ENCODE results near the gene POM121. TPM values are rescaled to one million over a fixed set of nuclear protein-coding genes. Genes with fewer than 3 reads are reported as not detected.
"Not testable (repeated sequence)": the region's sequence is repeated elsewhere in the genome, so short reads cannot be mapped to it uniquely, and the experiment has no call there.

The POM121 gene
- 2.7 and 3.6 TPM in 2 replicates for total RNA-seq (2014; rRNA removed; shearing (Covaris generic); ENCODE audit: low replicate concordance)

GRCh38 chr7:72924733-72925545 is at the start of gene POM121:
TSS of gene POM121 (plus strand) at chr7:72925095. CDS start at chr7:72925122, 27 bp downstream.
- DNase-seq (ENCODE audit: low read depth), result peak; percentile 77
- in situ Hi-C loops (cut with HindIII; ENCODE audit: low pct_unique_long_range_greater_than_20kb, low sequenced_read_pairs), result no loop called here

GRCh38 chr7:72879079-72879736 is 45.7 kb upstream of the POM121 start:
- DNase-seq (ENCODE audit: low read depth), result peak; percentile 85
- in situ Hi-C loops (cut with HindIII; ENCODE audit: low pct_unique_long_range_greater_than_20kb, low sequenced_read_pairs), result not testable (repeated sequence)

GRCh38 chr7:72879737-72880215 is 45.1 kb upstream of the POM121 start:
- DNase-seq (ENCODE audit: low read depth), result peak; percentile 52
- in situ Hi-C loops (cut with HindIII; ENCODE audit: low pct_unique_long_range_greater_than_20kb, low sequenced_read_pairs), result not testable (repeated sequence)

- in situ Hi-C loops (cut with HindIII; ENCODE audit: low pct_unique_long_range_greater_than_20kb, low sequenced_read_pairs); DNase-seq (ENCODE audit: low read depth): not testable (repeated sequence)
Observed at GRCh38 chr7:72891750-72892149, 33.1 kb upstream of the POM121 start.

- in situ Hi-C loops (cut with HindIII; ENCODE audit: low pct_unique_long_range_greater_than_20kb, low sequenced_read_pairs); DNase-seq (ENCODE audit: low read depth): not testable (repeated sequence)
Observed at GRCh38 chr7:72904740-72905139, 20.2 kb upstream of the POM121 start.

- in situ Hi-C loops (cut with HindIII; ENCODE audit: low pct_unique_long_range_greater_than_20kb, low sequenced_read_pairs), result not testable (repeated sequence)
Observed at GRCh38 chr7:72908422-72908821, 16.5 kb upstream of the POM121 start.

GRCh38 chr7:72911395-72911794 is 13.5 kb upstream of the POM121 start:
- in situ Hi-C loops (cut with HindIII; ENCODE audit: low pct_unique_long_range_greater_than_20kb, low sequenced_read_pairs); DNase-seq (ENCODE audit: low read depth): not testable (repeated sequence)

More at GRCh38 chr7:72908422-72908821, 16.5 kb upstream of the POM121 start:
- not testable (repeated sequence) for DNase-seq (ENCODE audit: low read depth)

GRCh38 chr7:72913750-72914149 is 11.1 kb upstream of the POM121 start:
- in situ Hi-C loops (cut with HindIII; ENCODE audit: low pct_unique_long_range_greater_than_20kb, low sequenced_read_pairs); DNase-seq (ENCODE audit: low read depth): not testable (repeated sequence)

GRCh38 chr7:72914756-72915525 is 10.0 kb upstream of the POM121 start:
- peak; percentile 17 for DNase-seq (ENCODE audit: low read depth)
- in situ Hi-C loops (cut with HindIII; ENCODE audit: low pct_unique_long_range_greater_than_20kb, low sequenced_read_pairs), result not testable (repeated sequence)

GRCh38 chr7:72919256-72919775 is 5.6 kb upstream of the POM121 start:
- in situ Hi-C loops (cut with HindIII; ENCODE audit: low pct_unique_long_range_greater_than_20kb, low sequenced_read_pairs), result no loop called here
- DNase-seq (ENCODE audit: low read depth), result no peak

- in situ Hi-C loops (cut with HindIII; ENCODE audit: low pct_unique_long_range_greater_than_20kb, low sequenced_read_pairs), result no loop called here
- DNase-seq (ENCODE audit: low read depth), result no peak
Observed at GRCh38 chr7:72924386-72924732, 536 bp upstream of the POM121 start.

GRCh38 chr7:72925546-72926120 is 738 bp downstream of the POM121 start:
- in situ Hi-C loops (cut with HindIII; ENCODE audit: low pct_unique_long_range_greater_than_20kb, low sequenced_read_pairs), result no loop called here
- no peak for DNase-seq (ENCODE audit: low read depth)

- in situ Hi-C loops (cut with HindIII; ENCODE audit: low pct_unique_long_range_greater_than_20kb, low sequenced_read_pairs); DNase-seq (ENCODE audit: low read depth): not testable (repeated sequence)
Observed at GRCh38 chr7:72927791-72928190, 2.9 kb downstream of the POM121 start.

- DNase-seq (ENCODE audit: low read depth); in situ Hi-C loops (cut with HindIII; ENCODE audit: low pct_unique_long_range_greater_than_20kb, low sequenced_read_pairs): not testable (repeated sequence)
Observed at GRCh38 chr7:72928216-72928615, 3.3 kb downstream of the POM121 start.

- DNase-seq (ENCODE audit: low read depth); in situ Hi-C loops (cut with HindIII; ENCODE audit: low pct_unique_long_range_greater_than_20kb, low sequenced_read_pairs): not testable (repeated sequence)
Observed at GRCh38 chr7:72942022-72942705, 17.3 kb downstream of the POM121 start.

GRCh38 chr7:72942956-72943355 is 18.1 kb downstream of the POM121 start:
- DNase-seq (ENCODE audit: low read depth); in situ Hi-C loops (cut with HindIII; ENCODE audit: low pct_unique_long_range_greater_than_20kb, low sequenced_read_pairs): not testable (repeated sequence)

- DNase-seq (ENCODE audit: low read depth); in situ Hi-C loops (cut with HindIII; ENCODE audit: low pct_unique_long_range_greater_than_20kb, low sequenced_read_pairs): not testable (repeated sequence)
Observed at GRCh38 chr7:72944937-72945336, 20.0 kb downstream of the POM121 start.

All from Caki2 (cell line).